PC-3 (cell line): Measurements from ENCODE around the gene CD48.

Experiments
- EZH2 ChIP-seq: fragments of 300-600 bp; sonication (generic); IDR thresholded peaks from one replicate; pipeline ENCODE4 v1.6.1; 2017; ENCODE audit warnings: antibody characterized with exemption, mild to moderate bottlenecking, low read length; ENCODE audit not compliant: unreplicated experiment
- EZH2phosphoT487 ChIP-seq: fragments of 300-600 bp; sonication (generic); IDR thresholded peaks from 2 replicates; pipeline ENCODE4 v1.6.1; 2018; ENCODE audit warnings: mild to moderate bottlenecking, antibody characterized with exemption, low read length, borderline replicate concordance
- TF ChIP-seq, protein P1 (sequence below): fragments of 300-600 bp; sonication (generic); conservative IDR thresholded peaks from 2 replicates; pipeline ENCODE4 v1.5.1; 2017; ENCODE audit warnings: antibody characterized with exemption, low read depth, mild to moderate bottlenecking, low read length

DNA sequence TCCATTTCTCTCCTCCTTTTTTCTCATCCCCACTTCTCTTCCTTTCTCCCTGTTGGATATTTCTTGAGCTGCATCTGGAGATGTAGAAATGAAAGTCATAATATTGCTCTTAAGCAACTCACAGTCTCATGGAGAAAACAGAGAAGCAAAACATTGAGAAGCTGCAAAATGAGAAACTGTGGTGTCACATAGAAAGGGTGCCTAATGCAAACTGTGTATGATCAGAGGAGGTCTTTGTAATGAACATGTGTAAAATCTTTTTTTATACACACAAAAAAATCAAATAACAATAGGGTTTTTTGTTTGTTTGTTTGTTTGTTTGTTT, 15.7 kb upstream of the CD48 start:
- TF ChIP-seq, protein P1, sequence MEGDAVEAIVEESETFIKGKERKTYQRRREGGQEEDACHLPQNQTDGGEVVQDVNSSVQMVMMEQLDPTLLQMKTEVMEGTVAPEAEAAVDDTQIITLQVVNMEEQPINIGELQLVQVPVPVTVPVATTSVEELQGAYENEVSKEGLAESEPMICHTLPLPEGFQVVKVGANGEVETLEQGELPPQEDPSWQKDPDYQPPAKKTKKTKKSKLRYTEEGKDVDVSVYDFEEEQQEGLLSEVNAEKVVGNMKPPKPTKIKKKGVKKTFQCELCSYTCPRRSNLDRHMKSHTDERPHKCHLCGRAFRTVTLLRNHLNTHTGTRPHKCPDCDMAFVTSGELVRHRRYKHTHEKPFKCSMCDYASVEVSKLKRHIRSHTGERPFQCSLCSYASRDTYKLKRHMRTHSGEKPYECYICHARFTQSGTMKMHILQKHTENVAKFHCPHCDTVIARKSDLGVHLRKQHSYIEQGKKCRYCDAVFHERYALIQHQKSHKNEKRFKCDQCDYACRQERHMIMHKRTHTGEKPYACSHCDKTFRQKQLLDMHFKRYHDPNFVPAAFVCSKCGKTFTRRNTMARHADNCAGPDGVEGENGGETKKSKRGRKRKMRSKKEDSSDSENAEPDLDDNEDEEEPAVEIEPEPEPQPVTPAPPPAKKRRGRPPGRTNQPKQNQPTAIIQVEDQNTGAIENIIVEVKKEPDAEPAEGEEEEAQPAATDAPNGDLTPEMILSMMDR, result no peak
- no peak for TF ChIP-seq EZH2
- TF ChIP-seq EZH2phosphoT487, result no peak
